ENCODE measurements around the gene GRP.

The GRP gene

DNA sequence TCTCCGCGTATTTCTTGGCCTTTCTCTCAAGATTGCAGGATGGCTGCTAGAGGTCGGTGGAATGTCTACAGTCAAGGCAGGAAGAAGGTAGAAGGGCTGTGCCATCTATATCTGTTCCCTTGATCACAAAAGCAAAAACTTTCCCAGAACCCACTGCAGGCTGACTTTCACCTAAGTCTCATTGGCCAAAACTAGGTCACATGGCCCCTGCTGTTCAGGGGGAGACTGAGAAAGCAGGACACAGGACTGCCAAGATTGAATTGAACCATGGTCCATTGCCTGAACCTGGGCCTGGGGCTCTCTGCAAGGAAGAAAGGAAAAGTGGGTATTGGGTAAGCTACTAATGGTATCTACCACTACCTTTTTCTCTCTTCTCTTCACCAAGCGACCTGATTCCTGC, 9.7 kb upstream of the GRP start:
- TF ChIP-seq, protein P1, sequence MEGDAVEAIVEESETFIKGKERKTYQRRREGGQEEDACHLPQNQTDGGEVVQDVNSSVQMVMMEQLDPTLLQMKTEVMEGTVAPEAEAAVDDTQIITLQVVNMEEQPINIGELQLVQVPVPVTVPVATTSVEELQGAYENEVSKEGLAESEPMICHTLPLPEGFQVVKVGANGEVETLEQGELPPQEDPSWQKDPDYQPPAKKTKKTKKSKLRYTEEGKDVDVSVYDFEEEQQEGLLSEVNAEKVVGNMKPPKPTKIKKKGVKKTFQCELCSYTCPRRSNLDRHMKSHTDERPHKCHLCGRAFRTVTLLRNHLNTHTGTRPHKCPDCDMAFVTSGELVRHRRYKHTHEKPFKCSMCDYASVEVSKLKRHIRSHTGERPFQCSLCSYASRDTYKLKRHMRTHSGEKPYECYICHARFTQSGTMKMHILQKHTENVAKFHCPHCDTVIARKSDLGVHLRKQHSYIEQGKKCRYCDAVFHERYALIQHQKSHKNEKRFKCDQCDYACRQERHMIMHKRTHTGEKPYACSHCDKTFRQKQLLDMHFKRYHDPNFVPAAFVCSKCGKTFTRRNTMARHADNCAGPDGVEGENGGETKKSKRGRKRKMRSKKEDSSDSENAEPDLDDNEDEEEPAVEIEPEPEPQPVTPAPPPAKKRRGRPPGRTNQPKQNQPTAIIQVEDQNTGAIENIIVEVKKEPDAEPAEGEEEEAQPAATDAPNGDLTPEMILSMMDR (IDR thresholded peaks at IDR 0.05) = no peak

DNA sequence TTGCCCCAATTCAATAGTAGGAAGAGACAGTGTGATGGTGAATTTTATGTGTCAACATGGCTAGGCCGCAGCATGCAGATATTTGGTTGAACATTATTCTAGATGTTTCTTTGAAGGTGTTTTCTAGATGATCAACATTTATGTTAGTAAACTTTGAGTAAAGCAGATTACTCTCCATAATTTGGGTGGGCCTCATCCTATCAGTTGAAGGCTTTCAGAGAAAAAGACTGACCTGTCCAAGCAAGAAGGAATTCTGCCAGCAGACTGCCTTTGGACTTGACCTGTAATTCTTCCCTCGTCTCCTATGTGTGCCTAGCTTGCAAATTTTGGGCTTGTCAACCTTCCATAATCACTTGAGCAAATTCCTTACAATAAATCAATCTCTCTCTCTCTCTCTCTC, 8.3 kb upstream of the GRP start:
- TF ChIP-seq, protein P1 (IDR thresholded peaks at IDR 0.05) = no peak

- TF ChIP-seq, protein P1 (IDR thresholded peaks at IDR 0.05) = no peak
Observed at GRCh38 chr18:59218018-59218417, 1.9 kb upstream of the GRP start.

GRCh38 chr18:59220164-59220783, 316 bp downstream of the GRP start:
- TF ChIP-seq, protein P1 (IDR thresholded peaks at IDR 0.05) = no peak

DNA sequence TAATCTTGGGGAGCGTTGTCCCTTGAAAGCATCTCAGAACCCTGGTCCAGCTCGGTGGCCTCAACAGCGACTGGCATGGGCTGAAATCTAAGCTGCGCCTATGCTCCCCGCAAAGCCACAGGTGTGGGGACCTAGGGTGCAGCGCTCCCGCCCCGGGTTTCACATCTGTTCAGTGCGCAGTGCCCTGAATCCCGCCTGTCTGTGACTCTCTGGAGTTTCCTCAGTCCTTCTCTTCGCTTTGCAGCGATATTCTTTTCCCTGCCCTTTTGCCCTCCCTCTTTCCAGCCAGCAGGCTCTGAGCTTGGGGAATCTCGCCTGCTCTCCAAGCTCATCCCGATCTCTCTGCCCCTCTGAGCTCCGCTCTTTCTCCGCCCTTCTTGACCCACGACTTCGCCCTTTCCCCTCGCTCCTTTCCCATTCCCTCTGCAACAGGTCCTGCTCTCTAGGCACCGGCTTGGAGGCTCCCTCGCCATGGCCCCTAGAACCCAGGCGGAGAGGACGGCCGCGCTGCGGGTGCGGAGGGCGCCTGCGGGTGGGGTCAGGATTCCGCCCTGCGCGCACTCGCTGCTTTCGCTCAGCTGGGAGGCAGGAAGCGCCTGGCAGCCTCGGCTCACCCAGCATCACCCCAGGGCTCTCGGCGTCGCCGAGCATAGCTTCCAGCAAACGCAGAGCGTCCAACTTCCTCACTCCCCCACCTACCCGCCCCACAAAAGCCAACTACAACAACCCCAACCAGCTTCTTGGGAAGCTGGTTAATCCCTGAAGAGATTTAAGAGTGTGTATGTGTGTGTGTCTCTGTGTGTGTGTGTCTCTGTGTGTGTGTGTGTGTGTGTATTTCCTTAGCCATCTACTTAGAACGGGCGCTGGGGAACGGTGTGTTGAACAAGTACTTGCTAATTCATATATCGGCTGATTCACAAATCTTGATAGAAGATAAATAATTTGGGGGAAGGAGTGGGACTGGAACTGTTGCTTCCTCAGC, 1.1 kb downstream of the GRP start:
- TF ChIP-seq, protein P1 (IDR thresholded peaks at IDR 0.05) = no peak

- TF ChIP-seq, protein P1 (IDR thresholded peaks at IDR 0.05) = no peak
Observed at GRCh38 chr18:59222341-59222740, 2.4 kb downstream of the GRP start.

GRCh38 chr18:59228351-59228750, 8.4 kb downstream of the GRP start:
- TF ChIP-seq, protein P1 (IDR thresholded peaks at IDR 0.05) = no peak
